GM12878 (cell line): ENCODE measurements around the gene PP2D1. TPM values are rescaled to one million over a fixed set of nuclear protein-coding genes. Genes with fewer than 3 reads are reported as not detected.

ENCODE experiments used
- ATAC-seq: fragments of 200-7000 bp; cut with Tn5 transposase; 3 replicates; pipeline ENCODE4 v1.9.1; 2020; ENCODE audit warnings: mild to moderate bottlenecking, moderate library complexity
- Bru-seq: library from RNA; stranded (reverse); fragments of 400-500 nt; gene quantifications from one replicate; lab custom pipeline; 2021; lab: Mats Ljungman, UMichigan
- BruChase-seq, 2 experiments: library from RNA; stranded (reverse); fragments of 400-500 nt; gene quantifications; one replicate each; lab custom pipeline; 2021; lab: Mats Ljungman, UMichigan
- BruUV-seq: library from RNA; stranded (reverse); fragments of 400-500 nt; replicated peaks from 2 replicates; lab custom pipeline; 2021; lab: Mats Ljungman, UMichigan
- CTCF ChIA-PET: fragments of 300-600 bp; sonication (Branson Sonifier 250); formaldehyde crosslinking; extraction: SDS; loops from one replicate; lab custom pipeline; 2021; ENCODE audit warnings: inconsistent platforms; lab: Yijun Ruan, JAX
- POLR2A ChIA-PET: fragments of 350-600 bp; formaldehyde crosslinking; extraction: SDS; loops from one replicate; lab custom pipeline; 2021; ENCODE audit warnings: inconsistent platforms; lab: Charles Lee
- RAD21 ChIA-PET: fragments of 300-600 bp; sonication (Branson Sonifier 250); formaldehyde crosslinking; loops from one replicate; lab custom pipeline; 2023; ENCODE audit warnings: antibody characterized with exemption; ENCODE audit not compliant: unreplicated experiment; lab: Charles Lee
- SMC1A ChIA-PET: fragments of 300-600 bp; sonication (Branson Sonifier 250); formaldehyde crosslinking; loops from one replicate; lab custom pipeline; 2023; ENCODE audit not compliant: unreplicated experiment, uncharacterized antibody; lab: Charles Lee
- DNase-seq: peaks from one replicate; pipeline ENCODE4 v3.0.0-alpha.2; 2011; ENCODE audit warnings: low read depth, low spot score
- FAIRE-seq: peaks from 3 replicates; lab custom pipeline; 2011; peaks lifted over from hg19 to GRCh38; lab: Jason Lieb, UNC
- H2AFZ ChIP-seq: 2 replicates; pipeline ENCODE4 v1.6.0; 2011; ENCODE audit warnings: low read depth, low read length, control low read depth; ENCODE audit not compliant: control insufficient read depth
- H3K27ac ChIP-seq: 2 replicates; pipeline ENCODE4 v1.5.1; 2011; ENCODE audit warnings: control low read depth; ENCODE audit not compliant: control insufficient read depth, insufficient read depth
- H3K27me3 ChIP-seq, 2 experiments: replicated peaks in 1 of 2; 2 replicates each; pipeline versions ENCODE4 v1.6.0 to v1.6.1; 2011; ENCODE audit warnings: low read length in 1 of 2; ENCODE audit not compliant: control insufficient read depth in 2 of 2, insufficient read depth in 2 of 2
- H3K36me3 ChIP-seq, 2 experiments: 2 replicates each; pipeline ENCODE4 v1.5.1; 2011; ENCODE audit warnings: low read length in 1 of 2; ENCODE audit not compliant: control insufficient read depth in 2 of 2, insufficient read depth in 2 of 2
- H3K4me1 ChIP-seq: 2 replicates; pipeline ENCODE4 v1.6.1; 2011; ENCODE audit warnings: mild to moderate bottlenecking, low read length, moderate library complexity, mixed read lengths; ENCODE audit not compliant: control insufficient read depth, insufficient read depth
- H3K4me2 ChIP-seq: 2 replicates; pipeline ENCODE4 v1.6.0; 2011; ENCODE audit warnings: control low read depth; ENCODE audit not compliant: control insufficient read depth, insufficient read depth
- H3K4me3 ChIP-seq: fragments of 200-600 bp; sonication (generic); 2 replicates; pipeline ENCODE4 v1.5.1; 2016
- H3K79me2 ChIP-seq: 2 replicates; pipeline ENCODE4 v1.6.0; 2011; ENCODE audit warnings: low read length; ENCODE audit not compliant: control insufficient read depth, insufficient read depth
- H3K9ac ChIP-seq: 2 replicates; pipeline ENCODE4 v1.8.0; 2011; ENCODE audit warnings: low read length, control low read depth, mixed read lengths; ENCODE audit not compliant: control insufficient read depth, insufficient read depth
- H3K9me3 ChIP-seq: replicated peaks from 3 replicates; pipeline ENCODE4 v1.5.1; 2011; ENCODE audit warnings: mild to moderate bottlenecking, low read length; ENCODE audit not compliant: control insufficient read depth, insufficient read depth
- H4K20me1 ChIP-seq: 2 replicates; pipeline ENCODE4 v1.6.0; 2011; ENCODE audit not compliant: control insufficient read depth, insufficient read depth
- ATF3 ChIP-seq: IDR thresholded peaks from 2 replicates; pipeline ENCODE4 v1.6.1; 2011; ENCODE audit warnings: low read depth, mild to moderate bottlenecking, low read length, moderate library complexity, borderline replicate concordance; ENCODE audit errors: extremely low read depth
- BCL11A ChIP-seq: IDR thresholded peaks from 2 replicates; pipeline ENCODE4 v1.6.1; 2011; ENCODE audit warnings: low read depth, low read length
- BCL3 ChIP-seq: IDR thresholded peaks from 2 replicates; pipeline ENCODE4 v1.6.1; 2011; ENCODE audit warnings: borderline replicate concordance, low read depth, mild to moderate bottlenecking, moderate library complexity, low read length; ENCODE audit not compliant: insufficient read depth, poor library complexity, severe bottlenecking
- CEBPB ChIP-seq, 2 experiments: fragments of 150-350 bp in 1 of 2; IDR thresholded peaks; 2 replicates each; pipeline ENCODE4 v1.6.1; 2012 to 2014; ENCODE audit warnings: low read depth in 2 of 2, low read length in 2 of 2, borderline replicate concordance in 1 of 2, inconsistent platforms in 1 of 2
- E2F4 ChIP-seq: IDR thresholded peaks from 2 replicates; pipeline ENCODE4 v1.6.1; 2012; ENCODE audit warnings: low read depth, low read length, improper control_type of control experiment
- ELK1 ChIP-seq: IDR thresholded peaks from 2 replicates; pipeline ENCODE4 v1.6.1; 2012; ENCODE audit warnings: low read depth, low read length, improper control_type of control experiment
- FOXK2 ChIP-seq: fragments of 450-650 bp; IDR thresholded peaks from 2 replicates; pipeline ENCODE4 v1.6.1; 2017; ENCODE audit warnings: mild to moderate bottlenecking, moderate library complexity
- GATAD2B ChIP-seq: fragments of 450-650 bp; conservative IDR thresholded peaks from 2 replicates; pipeline ENCODE4 v1.6.1; 2017; ENCODE audit warnings: low read depth, mild to moderate bottlenecking, moderate library complexity
- KDM1A ChIP-seq: fragments of 200-600 bp; sonication (generic); IDR thresholded peaks from 2 replicates; pipeline ENCODE4 v1.6.1; 2016; ENCODE audit warnings: borderline replicate concordance
- MYB ChIP-seq: fragments of 150-350 bp; IDR thresholded peaks from 2 replicates; pipeline ENCODE4 v1.6.1; 2014; ENCODE audit warnings: mild to moderate bottlenecking, low read depth, low read length, borderline replicate concordance
- NBN ChIP-seq: fragments of 450-650 bp; IDR thresholded peaks from 2 replicates; pipeline ENCODE4 v1.6.1; 2016
- PAX8 ChIP-seq: fragments of 450-650 bp; IDR thresholded peaks from 2 replicates; pipeline ENCODE4 v1.6.1; 2017; ENCODE audit warnings: mild to moderate bottlenecking, moderate library complexity
- POU2F2 ChIP-seq: IDR thresholded peaks from 3 replicates; pipeline ENCODE4 v1.6.1; 2011; ENCODE audit warnings: low read depth, mild to moderate bottlenecking, low read length, borderline replicate concordance
- SMARCA5 ChIP-seq: fragments of 450-650 bp; IDR thresholded peaks from 2 replicates; pipeline ENCODE4 v1.6.1; 2017; ENCODE audit warnings: mild to moderate bottlenecking
- TCF7 ChIP-seq: IDR thresholded peaks from 2 replicates; pipeline ENCODE4 v1.6.1; 2014; ENCODE audit warnings: antibody characterized with exemption, borderline replicate concordance
- WRNIP1 ChIP-seq: IDR thresholded peaks from 2 replicates; pipeline ENCODE4 v1.6.1; 2011; ENCODE audit warnings: low read depth, low read length, improper control_type of control experiment, borderline replicate concordance
- ZNF217 ChIP-seq: fragments of 450-650 bp; IDR thresholded peaks from 2 replicates; pipeline ENCODE4 v1.6.1; 2017; ENCODE audit warnings: antibody characterized with exemption, mild to moderate bottlenecking
- ZNF24 ChIP-seq: fragments of 450-650 bp; IDR thresholded peaks from 2 replicates; pipeline ENCODE4 v1.6.1; 2017; ENCODE audit warnings: antibody characterized with exemption, mild to moderate bottlenecking
- WGBS: methylation state at CpG from one replicate; pipeline ENCODE4 v1.1.6; 2016; ENCODE audit warnings: low lambda C conversion rate; ENCODE audit not compliant: insufficient replicate concordance, insufficient coverage; ENCODE audit errors: missing lambda C conversion rate; 5-methylcytosine and 5-hydroxymethylcytosine counted together
- in situ Hi-C: fragments of 300-500 bp; cut with MboI; formaldehyde crosslinking; loops from 9 replicates; pipeline ENCODE4 v1.14.3; 2018; ENCODE audit warnings: mixed read lengths
- intact Hi-C: fragments of 100-400 bp; cut with micrococcal nuclease; formaldehyde crosslinking; loops from one replicate; pipeline ENCODE4 v1.14.2; 2022; ENCODE audit not compliant: unreplicated experiment
- long read RNA-seq, 2 experiments: library from polyadenylated mRNA; unstranded; transcript quantifications; one replicate each; pipeline ENCODE4 v2.0.0, GENCODE V29; 2019 to 2020
- polyA minus RNA-seq, 3 experiments: library from RNA; depleted of rRNA, polyadenylated mRNA; stranded (reverse); fragments of >200 nt; gene quantifications; 2 replicates each; pipeline ENCODE4 v1.2.3, GENCODE V29; 2011
- polyA plus RNA-seq, 11 experiments: library from polyadenylated mRNA; depleted of rRNA in 4 of 11; unstranded in 6 of 11; stranded (reverse) in 5 of 11; fragments of >200 nt; fragmentation: Nextera tagmentation in 4 of 11; fragmentation: Illumina TruSeq in 1 of 11; extraction: Ambion mirVana in 4 of 11; extraction: Trizol in 1 of 11; gene quantifications; 1 replicate in 1 of 11; 2 replicates in 10 of 11; pipeline versions ENCODE4 v1.2.1 to v1.2.3, GENCODE V29; 2011 to 2016; ENCODE audit warnings: inconsistent platforms in 2 of 11, missing spikeins in 2 of 11, low read depth in 1 of 11
- total RNA-seq, 4 experiments: library from RNA; depleted of rRNA in 3 of 4; stranded (reverse); fragments of >200 nt in 3 of 4; fragmentation: Illumina TruSeq in 1 of 4; extraction: Trizol in 1 of 4; gene quantifications; 2 replicates each; pipeline versions ENCODE4 v1.2.1 to v1.2.3, GENCODE V29; 2013 to 2021

PP2D1 gene
- total RNA-seq (2013; cell fraction: nucleolus; rRNA removed) = not detected in 2 replicates
- total RNA-seq (2014; rRNA removed) (not detected in 2 replicates), total RNA-seq (2014; rRNA removed; fragmentation: Illumina TruSeq; extraction: Trizol) (not detected in 2 replicates), total RNA-seq (2021) (not detected in 2 replicates), polyA plus RNA-seq (2011; rRNA removed) (not detected in 2 replicates), polyA plus RNA-seq (2014; fragmentation: Illumina TruSeq; extraction: Trizol) (not detected in 2 replicates), polyA plus RNA-seq (2014; fragmentation: Nextera tagmentation; extraction: Ambion mirVana) (under 1 TPM; 0.04 to 0.18 TPM), polyA plus RNA-seq (2014; rRNA removed) (not detected in 2 replicates), polyA plus RNA-seq (2016; fragmentation: Nextera tagmentation; extraction: Ambion mirVana) (under 1 TPM in 1 of 2 experiments, not detected in 1; 0.17 TPM), polyA minus RNA-seq (2011; rRNA and poly(A)+ RNA removed) (not detected in 2 replicates), Bru-seq, nascent RNA (not detected), BruChase-seq, experiment 1, labeled RNA remaining after a 6-hour chase (not detected), BruChase-seq, experiment 2, labeled RNA remaining after a 2-hour chase (percentile 4 among the genes with signal in this experiment)
- polyA plus RNA-seq (2011; ENCODE audit: low read depth) = 0.10 TPM
- polyA plus RNA-seq (2011; cell fraction: cytosol; rRNA removed) = not detected in 2 replicates
- polyA plus RNA-seq (2011; cell fraction: nucleus; rRNA removed) = not detected in 2 replicates
- polyA plus RNA-seq (2012) = 0.13 and 0.30 TPM in 2 replicates
- not detected in 2 replicates for polyA minus RNA-seq (2011; cell fraction: cytosol; rRNA and poly(A)+ RNA removed)
- polyA minus RNA-seq (2011; cell fraction: nucleus; rRNA and poly(A)+ RNA removed) = not detected in 2 replicates
- long read RNA-seq, experiment 1 = 0 reads
- long read RNA-seq, experiment 2 = 0 reads

- 49% methylated on average over 4 of the region's 4 CpGs for WGBS
- no peak within 1 kb of the TSS for H3K4me2 ChIP-seq
- ChIA-PET POLR2A (no interaction called here), SMC1A (no interaction called here), CTCF (interaction anchor here (1.7 kb wide), 1 partner anchor 126 kb away, joined by 3 read pairs; no protein-coding TSS in a partner anchor), RAD21 (no interaction called here)
- H3K36me3 ChIP-seq = no peaks in the 10 kb centered on the region
- in situ Hi-C loops = no loop called here
- no peaks in the 10 kb centered on the region for H4K20me1 ChIP-seq
- no peaks in the 10 kb centered on the region for H3K9me3 ChIP-seq
- DNase-seq (no peak), FAIRE-seq (no peak), ATAC-seq (no peak)
- H3K9ac ChIP-seq = no peak within 1 kb of the TSS
- H2AFZ ChIP-seq = no peak within 1 kb of the TSS
- no peaks in the 10 kb centered on the region for H3K27me3 ChIP-seq
- no peaks in the 10 kb centered on the region for H3K4me1 ChIP-seq
- H3K79me2 ChIP-seq = no peaks in the 10 kb centered on the region
- BruUV-seq = no TSS peak
- H3K27ac ChIP-seq = no peak within 1 kb of the TSS
- H3K4me3 ChIP-seq = no peak within 1 kb of the TSS
- intact Hi-C loops = no loop called here
- TF ChIP-seq PAX8 = no peak
- no peak for TF ChIP-seq ZNF217
- no peak for TF ChIP-seq KDM1A
- no peak for TF ChIP-seq ZNF24
- TF ChIP-seq NBN = no peak
- no peak for TF ChIP-seq ELK1
- TF ChIP-seq ATF3 = no peak
- TF ChIP-seq POU2F2 = no peak
- TF ChIP-seq BCL11A = no peak
- TF ChIP-seq CEBPB (IDR thresholded peaks at IDR 0.05; ENCODE audit: borderline replicate concordance in 1 of 2, low read depth in 2 of 2, low read length in 2 of 2) = no peak
- no peak for TF ChIP-seq E2F4
- TF ChIP-seq FOXK2 = no peak
- TF ChIP-seq GATAD2B = no peak
- TF ChIP-seq SMARCA5 = no peak
- no peak for TF ChIP-seq BCL3
- TF ChIP-seq WRNIP1 = no peak
- TF ChIP-seq TCF7 = no peak
- no peak for TF ChIP-seq MYB
These were observed at the start of gene PP2D1 for GRCh38 chr3:20012164-20012563. Gene PP2D1, minus strand, starts transcription at chr3:20012264. Its CDS starts 192 bp downstream, at chr3:20012072.
